ENCODE measurements around the gene KATNBL1.

KATNBL1 gene

DNA sequence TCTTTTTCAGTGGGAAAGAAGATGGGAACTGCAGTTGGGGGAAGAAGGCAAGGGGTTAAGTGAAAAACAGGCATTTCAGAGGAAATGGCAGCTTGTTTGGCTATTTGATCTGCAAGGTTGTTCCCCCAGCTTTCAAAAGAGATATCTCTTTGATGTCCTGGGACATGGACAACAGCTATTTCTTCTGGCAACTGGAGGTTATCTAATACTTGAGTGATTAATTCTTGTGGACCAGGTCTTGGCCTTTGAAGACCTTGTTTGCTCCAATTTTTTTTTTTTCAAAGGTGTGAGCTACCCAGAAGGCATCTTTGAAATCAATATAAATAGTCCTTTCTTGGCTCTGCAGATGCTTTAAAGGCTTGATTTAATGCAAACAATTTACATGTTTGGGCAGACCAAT is 51.5 kb downstream of the KATNBL1 start:
- Histone ChIP-seq H3K27me3 (ENCODE audit: control insufficient read depth in 1 of 2, insufficient read depth in 2 of 2, low read length in 2 of 2) (no peaks in the 10 kb centered on the region), H3K9me3 (ENCODE audit: control insufficient read depth in 1 of 2, low read length in 2 of 2) (peaks cover 30 to 51% of the 10 kb centered on the region in 2 donors), H3K36me3 (ENCODE audit: control insufficient read depth in 1 of 2, insufficient read depth in 2 of 2, low read length in 2 of 2) (peaks cover 26 to 51% of the 10 kb centered on the region in 2 donors), H3K9ac (ENCODE audit: low read depth in 1 of 2, low read length in 2 of 2) (no peak overlapping the region), H3K4me3 (ENCODE audit: low read depth in 1 of 2, low read length in 2 of 2) (no peak overlapping the region), H3K4me1 (ENCODE audit: control insufficient read depth in 1 of 2, insufficient read depth in 2 of 2, low read length in 2 of 2) (no peaks in the 10 kb centered on the region), H3K27ac (ENCODE audit: low read depth, low read length) (no peak overlapping the region)

DNA sequence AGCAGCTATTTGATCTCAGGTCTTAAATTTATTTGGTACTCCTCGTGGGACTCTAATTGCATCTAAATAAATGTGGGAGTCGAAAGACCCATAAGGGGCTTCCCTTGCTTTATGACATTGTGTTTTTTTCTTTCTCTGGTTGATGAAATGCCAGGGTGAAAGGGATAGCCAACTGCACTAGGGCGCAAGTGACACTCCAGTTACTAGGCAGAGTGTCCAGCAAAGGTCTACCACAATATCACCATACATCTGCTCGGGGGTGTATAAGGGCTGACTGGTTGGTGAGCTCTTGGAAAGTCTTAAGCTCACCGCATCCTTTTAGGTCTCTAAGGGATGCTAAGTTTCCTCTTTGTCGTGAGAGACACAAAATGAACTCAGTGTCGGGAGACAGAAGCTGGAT is 54.0 kb downstream of the KATNBL1 start:
- Histone ChIP-seq H3K36me3 (ENCODE audit: control insufficient read depth in 1 of 2, insufficient read depth in 2 of 2, low read length in 2 of 2) (peaks cover 20 to 52% of the 10 kb centered on the region in 2 donors), H3K27me3 (ENCODE audit: control insufficient read depth in 1 of 2, insufficient read depth in 2 of 2, low read length in 2 of 2) (no peaks in the 10 kb centered on the region), H3K27ac (ENCODE audit: low read depth, low read length) (no peak overlapping the region), H3K4me3 (ENCODE audit: low read depth in 1 of 2, low read length in 2 of 2) (no peak overlapping the region), H3K9me3 (ENCODE audit: control insufficient read depth in 1 of 2, low read length in 2 of 2) (peaks cover 16 to 33% of the 10 kb centered on the region in 2 donors), H3K4me1 (ENCODE audit: control insufficient read depth in 1 of 2, insufficient read depth in 2 of 2, low read length in 2 of 2) (no peaks in the 10 kb centered on the region), H3K9ac (ENCODE audit: low read depth in 1 of 2, low read length in 2 of 2) (no peak overlapping the region)

- Histone ChIP-seq H3K9me3 (ENCODE audit: control insufficient read depth in 1 of 2, low read length in 2 of 2) (peaks cover 15 to 27% of the 10 kb centered on the region in 2 donors), H3K4me1 (ENCODE audit: control insufficient read depth in 1 of 2, insufficient read depth in 2 of 2, low read length in 2 of 2) (no peaks in the 10 kb centered on the region), H3K27me3 (ENCODE audit: control insufficient read depth in 1 of 2, insufficient read depth in 2 of 2, low read length in 2 of 2) (no peaks in the 10 kb centered on the region), H3K9ac (ENCODE audit: low read depth in 1 of 2, low read length in 2 of 2) (no peak overlapping the region), H3K36me3 (ENCODE audit: control insufficient read depth in 1 of 2, insufficient read depth in 2 of 2, low read length in 2 of 2) (peaks cover 18 to 57% of the 10 kb centered on the region in 2 donors), H3K4me3 (ENCODE audit: low read depth in 1 of 2, low read length in 2 of 2) (no peak overlapping the region), H3K27ac (ENCODE audit: low read depth, low read length) (no peak overlapping the region)
Measured at GRCh38 chr15:34154725-34155204, 55.1 kb downstream of the KATNBL1 start.

- Histone ChIP-seq H3K36me3 (ENCODE audit: control insufficient read depth in 1 of 2, insufficient read depth in 2 of 2, low read length in 2 of 2) (peaks cover 8 to 53% of the 10 kb centered on the region in 2 donors), H3K27me3 (ENCODE audit: control insufficient read depth in 1 of 2, insufficient read depth in 2 of 2, low read length in 2 of 2) (no peaks in the 10 kb centered on the region), H3K9ac (ENCODE audit: low read depth in 1 of 2, low read length in 2 of 2) (no peak overlapping the region), H3K9me3 (ENCODE audit: control insufficient read depth in 1 of 2, low read length in 2 of 2) (no peaks in the 10 kb centered on the region), H3K27ac (ENCODE audit: low read depth, low read length) (no peak overlapping the region), H3K4me1 (ENCODE audit: control insufficient read depth in 1 of 2, insufficient read depth in 2 of 2, low read length in 2 of 2) (no peaks in the 10 kb centered on the region), H3K4me3 (ENCODE audit: low read depth in 1 of 2, low read length in 2 of 2) (no peak overlapping the region)
Measured at GRCh38 chr15:34147371-34148140, 62.3 kb downstream of the KATNBL1 start.

- Histone ChIP-seq H3K27ac (ENCODE audit: low read depth, low read length) (no peak overlapping the region), H3K9ac (ENCODE audit: low read depth in 1 of 2, low read length in 2 of 2) (no peak overlapping the region), H3K36me3 (ENCODE audit: control insufficient read depth in 1 of 2, insufficient read depth in 2 of 2, low read length in 2 of 2) (no peaks in the 10 kb centered on the region), H3K9me3 (ENCODE audit: control insufficient read depth in 1 of 2, low read length in 2 of 2) (no peaks in the 10 kb centered on the region), H3K27me3 (ENCODE audit: control insufficient read depth in 1 of 2, insufficient read depth in 2 of 2, low read length in 2 of 2) (no peaks in the 10 kb centered on the region), H3K4me1 (ENCODE audit: control insufficient read depth in 1 of 2, insufficient read depth in 2 of 2, low read length in 2 of 2) (no peaks in the 10 kb centered on the region), H3K4me3 (ENCODE audit: low read depth in 1 of 2, low read length in 2 of 2) (no peak overlapping the region)
Measured at GRCh38 chr15:34133511-34133910, 76.4 kb downstream of the KATNBL1 start.

DNA sequence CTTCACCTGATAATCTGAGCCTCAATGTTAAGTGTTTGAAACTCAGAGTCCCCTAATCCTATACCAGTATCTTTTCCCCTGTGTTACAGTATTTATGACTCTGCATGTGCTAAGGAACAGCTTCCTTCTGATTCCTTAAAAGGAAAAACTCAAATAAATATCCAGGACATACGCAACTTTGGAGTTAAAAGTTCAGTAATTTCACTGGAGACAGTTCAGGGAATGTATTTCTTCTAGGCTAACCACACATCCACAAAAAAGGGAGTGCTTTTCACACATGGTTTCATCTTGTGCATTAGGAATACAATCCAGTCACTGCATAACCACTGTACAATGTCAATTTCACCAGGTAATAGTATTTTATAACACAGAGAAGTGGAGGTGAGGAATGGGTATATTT is 77.0 kb downstream of the KATNBL1 start:
- no peaks in the 10 kb centered on the region for H3K27me3 ChIP-seq (ENCODE audit: control insufficient read depth in 1 of 2, insufficient read depth in 2 of 2, low read length in 2 of 2)
- H3K4me3 ChIP-seq (ENCODE audit: low read depth in 1 of 2, low read length in 2 of 2) = no peak overlapping the region
- no peaks in the 10 kb centered on the region for H3K36me3 ChIP-seq (ENCODE audit: control insufficient read depth in 1 of 2, insufficient read depth in 2 of 2, low read length in 2 of 2)
- H3K9me3 ChIP-seq (ENCODE audit: control insufficient read depth in 1 of 2, low read length in 2 of 2) = no peaks in the 10 kb centered on the region
- no peak overlapping the region for H3K9ac ChIP-seq (ENCODE audit: low read depth in 1 of 2, low read length in 2 of 2)
- H3K27ac ChIP-seq (ENCODE audit: low read depth, low read length) = no peak overlapping the region
- H3K4me1 ChIP-seq (ENCODE audit: control insufficient read depth in 1 of 2, insufficient read depth in 2 of 2, low read length in 2 of 2) = no peaks in the 10 kb centered on the region

- Histone ChIP-seq H3K27me3 (ENCODE audit: control insufficient read depth in 1 of 2, insufficient read depth in 2 of 2, low read length in 2 of 2) (no peaks in the 10 kb centered on the region), H3K9ac (ENCODE audit: low read depth in 1 of 2, low read length in 2 of 2) (no peak overlapping the region), H3K36me3 (ENCODE audit: control insufficient read depth in 1 of 2, insufficient read depth in 2 of 2, low read length in 2 of 2) (no peaks in the 10 kb centered on the region), H3K9me3 (ENCODE audit: control insufficient read depth in 1 of 2, low read length in 2 of 2) (no peaks in the 10 kb centered on the region), H3K4me3 (ENCODE audit: low read depth in 1 of 2, low read length in 2 of 2) (no peak overlapping the region), H3K27ac (ENCODE audit: low read depth, low read length) (no peak overlapping the region), H3K4me1 (ENCODE audit: control insufficient read depth in 1 of 2, insufficient read depth in 2 of 2, low read length in 2 of 2) (no peaks in the 10 kb centered on the region)
Measured at GRCh38 chr15:34128898-34129297, 81.0 kb downstream of the KATNBL1 start.

- Histone ChIP-seq H3K4me3 (ENCODE audit: low read depth in 1 of 2, low read length in 2 of 2) (no peak overlapping the region), H3K27ac (ENCODE audit: low read depth, low read length) (no peak overlapping the region), H3K36me3 (ENCODE audit: control insufficient read depth in 1 of 2, insufficient read depth in 2 of 2, low read length in 2 of 2) (no peaks in the 10 kb centered on the region), H3K9me3 (ENCODE audit: control insufficient read depth in 1 of 2, low read length in 2 of 2) (no peaks in the 10 kb centered on the region), H3K4me1 (ENCODE audit: control insufficient read depth in 1 of 2, insufficient read depth in 2 of 2, low read length in 2 of 2) (no peaks in the 10 kb centered on the region), H3K27me3 (ENCODE audit: control insufficient read depth in 1 of 2, insufficient read depth in 2 of 2, low read length in 2 of 2) (no peaks in the 10 kb centered on the region), H3K9ac (ENCODE audit: low read depth in 1 of 2, low read length in 2 of 2) (no peak overlapping the region)
Measured at GRCh38 chr15:34126522-34126921, 83.4 kb downstream of the KATNBL1 start.

- Histone ChIP-seq H3K9ac (ENCODE audit: low read depth in 1 of 2, low read length in 2 of 2) (no peak overlapping the region), H3K27ac (ENCODE audit: low read depth, low read length) (no peak overlapping the region), H3K4me3 (ENCODE audit: low read depth in 1 of 2, low read length in 2 of 2) (no peak overlapping the region), H3K27me3 (ENCODE audit: control insufficient read depth in 1 of 2, insufficient read depth in 2 of 2, low read length in 2 of 2) (no peaks in the 10 kb centered on the region), H3K36me3 (ENCODE audit: control insufficient read depth in 1 of 2, insufficient read depth in 2 of 2, low read length in 2 of 2) (no peaks in the 10 kb centered on the region), H3K9me3 (ENCODE audit: control insufficient read depth in 1 of 2, low read length in 2 of 2) (no peaks in the 10 kb centered on the region), H3K4me1 (ENCODE audit: control insufficient read depth in 1 of 2, insufficient read depth in 2 of 2, low read length in 2 of 2) (no peaks in the 10 kb centered on the region)
Measured at GRCh38 chr15:34125945-34126344, 84.0 kb downstream of the KATNBL1 start.

DNA sequence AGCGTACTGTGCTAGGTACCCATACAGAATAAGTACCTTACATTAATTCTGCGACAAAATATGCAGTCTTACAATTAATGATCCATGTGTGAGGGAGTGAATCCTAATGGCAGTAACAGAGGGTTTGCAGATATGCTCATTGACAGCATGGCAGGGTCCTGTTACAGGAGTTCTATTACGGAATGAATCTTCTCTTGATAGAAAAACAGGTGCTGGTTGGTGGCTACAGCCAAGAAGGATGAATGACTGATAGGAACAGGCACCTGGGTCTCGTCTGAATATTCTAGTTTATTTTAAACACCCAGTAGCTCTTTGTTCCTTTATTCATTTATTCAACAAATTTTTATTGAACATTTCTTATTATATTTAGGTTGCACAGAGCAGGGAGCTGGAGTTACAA is 85.2 kb downstream of the KATNBL1 start:
- no peak overlapping the region for H3K9ac ChIP-seq (ENCODE audit: low read depth in 1 of 2, low read length in 2 of 2)
- no peaks in the 10 kb centered on the region for H3K36me3 ChIP-seq (ENCODE audit: control insufficient read depth in 1 of 2, insufficient read depth in 2 of 2, low read length in 2 of 2)
- no peaks in the 10 kb centered on the region for H3K27me3 ChIP-seq (ENCODE audit: control insufficient read depth in 1 of 2, insufficient read depth in 2 of 2, low read length in 2 of 2)
- H3K4me1 ChIP-seq (ENCODE audit: control insufficient read depth in 1 of 2, insufficient read depth in 2 of 2, low read length in 2 of 2) = no peaks in the 10 kb centered on the region
- H3K27ac ChIP-seq (ENCODE audit: low read depth, low read length) = no peak overlapping the region
- H3K4me3 ChIP-seq (ENCODE audit: low read depth in 1 of 2, low read length in 2 of 2) = no peak overlapping the region
- H3K9me3 ChIP-seq (ENCODE audit: control insufficient read depth in 1 of 2, low read length in 2 of 2) = no peaks in the 10 kb centered on the region
